Stomach (tissue), 4 donors: Measurements from ENCODE around the gene CACNG6.

Experiments
- EP300 ChIP-seq: sonication (generic); formaldehyde crosslinking; IDR thresholded peaks from one replicate; pipeline ENCODE4 v1.6.1; 2017; ENCODE audit warnings: antibody characterized with exemption
- POLR2A ChIP-seq, 4 donors: fragments of 450-650 bp; IDR thresholded peaks; one replicate each; pipeline ENCODE4 v1.6.1; 2016; ENCODE audit warnings: antibody characterized with exemption in 4 of 4, control low read depth in 2 of 4, mild to moderate bottlenecking in 1 of 4, moderate library complexity in 1 of 4
- POLR2AphosphoS5 ChIP-seq, 3 donors: sonication (generic); formaldehyde crosslinking; IDR thresholded peaks; one replicate each; pipeline ENCODE4 v1.6.1; 2016; ENCODE audit warnings: antibody characterized with exemption in 3 of 3
- TF ChIP-seq, protein P1 (sequence below), 7 experiments: fragments of 450-650 bp in 4 of 7; fragments of 200-600 bp in 3 of 7; sonication (generic) in 3 of 7; IDR thresholded peaks; one replicate each; pipeline ENCODE4 v1.5.1; 2016 to 2019; ENCODE audit warnings: antibody characterized with exemption in 7 of 7, control low read depth in 2 of 7, mild to moderate bottlenecking in 1 of 7

GRCh38 chr19:53992815-53993214 is 1.4 kb downstream of the CACNG6 start:
- TF ChIP-seq, protein P1, sequence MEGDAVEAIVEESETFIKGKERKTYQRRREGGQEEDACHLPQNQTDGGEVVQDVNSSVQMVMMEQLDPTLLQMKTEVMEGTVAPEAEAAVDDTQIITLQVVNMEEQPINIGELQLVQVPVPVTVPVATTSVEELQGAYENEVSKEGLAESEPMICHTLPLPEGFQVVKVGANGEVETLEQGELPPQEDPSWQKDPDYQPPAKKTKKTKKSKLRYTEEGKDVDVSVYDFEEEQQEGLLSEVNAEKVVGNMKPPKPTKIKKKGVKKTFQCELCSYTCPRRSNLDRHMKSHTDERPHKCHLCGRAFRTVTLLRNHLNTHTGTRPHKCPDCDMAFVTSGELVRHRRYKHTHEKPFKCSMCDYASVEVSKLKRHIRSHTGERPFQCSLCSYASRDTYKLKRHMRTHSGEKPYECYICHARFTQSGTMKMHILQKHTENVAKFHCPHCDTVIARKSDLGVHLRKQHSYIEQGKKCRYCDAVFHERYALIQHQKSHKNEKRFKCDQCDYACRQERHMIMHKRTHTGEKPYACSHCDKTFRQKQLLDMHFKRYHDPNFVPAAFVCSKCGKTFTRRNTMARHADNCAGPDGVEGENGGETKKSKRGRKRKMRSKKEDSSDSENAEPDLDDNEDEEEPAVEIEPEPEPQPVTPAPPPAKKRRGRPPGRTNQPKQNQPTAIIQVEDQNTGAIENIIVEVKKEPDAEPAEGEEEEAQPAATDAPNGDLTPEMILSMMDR (IDR thresholded peaks at IDR 0.05) = no peak
- TF ChIP-seq POLR2A (IDR thresholded peaks at IDR 0.05) (no peak), POLR2AphosphoS5 (IDR thresholded peaks at IDR 0.05) (no peak), EP300 (no peak)
